Transverse colon (tissue), 4 donors: ENCODE results near the gene FZD8. TPM values are rescaled to one million over a fixed set of nuclear protein-coding genes. Genes with fewer than 3 reads are reported as not detected.

ENCODE experiments used
- DNase-seq: peaks from one replicate; pipeline ENCODE4 v3.0.0-alpha.2; 2019
- H3K27ac ChIP-seq, 4 donors: fragments of 200-600 bp; sonication (generic); 2 replicates each; pipeline ENCODE4 v1.5.1; 2016 to 2018; ENCODE audit warnings: inconsistent platforms in 4 of 4
- H3K27me3 ChIP-seq: fragments of 200-600 bp; sonication (generic); 2 replicates; pipeline ENCODE4 v1.5.1; 2017; ENCODE audit warnings: inconsistent platforms
- H3K36me3 ChIP-seq, 4 donors: fragments of 200-600 bp; sonication (generic); 2 replicates each; pipeline ENCODE4 v1.5.1; 2017 to 2019; ENCODE audit warnings: inconsistent platforms in 4 of 4
- H3K4me1 ChIP-seq, 4 donors: fragments of 200-600 bp; sonication (generic); 2 replicates each; pipeline ENCODE4 v1.5.1; 2017 to 2020; ENCODE audit warnings: inconsistent platforms in 4 of 4
- H3K4me3 ChIP-seq, 4 donors: fragments of 200-600 bp; sonication (generic); 1 replicate in 1 of 4; 2 replicates in 3 of 4; pipeline versions ENCODE4 v1.5.1 to v1.6.1; 2017 to 2019; ENCODE audit warnings: inconsistent platforms in 4 of 4
- H3K9me3 ChIP-seq, 2 donors: fragments of 200-600 bp; sonication (generic); 2 replicates each; pipeline ENCODE4 v1.5.1; 2017 to 2019; ENCODE audit warnings: inconsistent platforms in 2 of 2
- CTCF ChIP-seq, 5 experiments: fragments of 200-600 bp in 3 of 5; fragments of 450-650 bp in 2 of 5; sonication (generic) in 3 of 5; IDR thresholded peaks; 1 replicate in 2 of 5; 2 replicates in 3 of 5; pipeline ENCODE4 v1.5.1; 2016 to 2017; ENCODE audit warnings: antibody characterized with exemption in 5 of 5, inconsistent platforms in 3 of 5, mild to moderate bottlenecking in 2 of 5, moderate library complexity in 1 of 5
- EP300 ChIP-seq: sonication (generic); formaldehyde crosslinking; IDR thresholded peaks from one replicate; pipeline ENCODE4 v1.6.1; 2017; ENCODE audit warnings: antibody characterized with exemption, low read depth
- POLR2A ChIP-seq: fragments of 450-650 bp; IDR thresholded peaks from one replicate; pipeline ENCODE4 v1.6.1; 2016; ENCODE audit warnings: antibody characterized with exemption, mild to moderate bottlenecking, moderate library complexity
- POLR2AphosphoS5 ChIP-seq, 3 donors: sonication (generic); formaldehyde crosslinking; IDR thresholded peaks; one replicate each; pipeline ENCODE4 v1.6.1; 2016; ENCODE audit warnings: antibody characterized with exemption in 3 of 3
- WGBS, 2 donors: methylation state at CpG; one replicate each; pipeline ENCODE4 v1.1.5; 2018; ENCODE audit warnings: low coverage in 1 of 2; 5-methylcytosine and 5-hydroxymethylcytosine counted together
- in situ Hi-C, 4 donors: fragments of 200-750 bp; cut with MboI; loops; one replicate each; pipeline versions ENCODE4 v1.15.0 to v1.15.1; 2017; ENCODE audit warnings: low sequenced_read_pairs in 3 of 4, low pct_ligation_motif_present in 1 of 4, low pct_unique_long_range_greater_than_20kb in 1 of 4
- intact Hi-C: fragments of 100-400 bp; cut with DNase I; formaldehyde crosslinking; loops from one replicate; pipeline ENCODE4 v1.15.1; 2023; ENCODE audit warnings: low total_unique reads
- total RNA-seq, 4 donors: library from RNA; depleted of rRNA; stranded (reverse); fragments of >200 nt; gene quantifications; one replicate each; pipeline ENCODE4 v1.1.0, GENCODE V29; 2016

FZD8 gene
- total RNA-seq, 4 donors from 2014 or later, result 8.6 to 14.9 (median 10.6) TPM

- H3K27me3 ChIP-seq, result no peaks in the 10 kb centered on the region
- no peak overlapping the region for H3K27ac ChIP-seq
- no peak for DNase-seq
- in situ Hi-C loops (loop anchor here in 1 of 4 donors (25.0 kb wide), 1 partner anchor 276 kb away; no protein-coding TSS in a partner anchor), intact Hi-C loops (no loop called here)
- no peaks in the 10 kb centered on the region for H3K36me3 ChIP-seq
- WGBS, 2 donors, result 45 to 75% methylated on average over 1 to 2 of the region's 2 CpGs
- TF ChIP-seq EP300 (no peak), CTCF (IDR thresholded peaks at IDR 0.05) (no peak), POLR2A (no peak), POLR2AphosphoS5 (IDR thresholded peaks at IDR 0.05) (no peak)
- no peaks in the 10 kb centered on the region for H3K9me3 ChIP-seq
- no peaks in the 10 kb centered on the region for H3K4me1 ChIP-seq
- no peak overlapping the region for H3K4me3 ChIP-seq
Observed at GRCh38 chr10:35661236-35661635, 19.1 kb upstream of the FZD8 start.

GRCh38 chr10:35659456-35659855 lies 17.4 kb upstream of the FZD8 start:
- Histone ChIP-seq H3K4me3 (no peak overlapping the region), H3K4me1 (no peaks in the 10 kb centered on the region), H3K27ac (no peak overlapping the region), H3K9me3 (no peaks in the 10 kb centered on the region), H3K27me3 (no peaks in the 10 kb centered on the region), H3K36me3 (no peaks in the 10 kb centered on the region)
- no peak for TF ChIP-seq POLR2A
- TF ChIP-seq EP300, result no peak
- no peak for TF ChIP-seq POLR2AphosphoS5 (IDR thresholded peaks at IDR 0.05)
- no peak for TF ChIP-seq CTCF (IDR thresholded peaks at IDR 0.05)
- 100% methylated on average over 1 of the region's 1 CpG; no CpG with 5 or more reads in 1 of the 2 donors for WGBS, 2 donors
- in situ Hi-C loops, result loop anchor here in 1 of 4 donors (25.0 kb wide), 1 partner anchor 278 kb away; no protein-coding TSS in a partner anchor
- DNase-seq, result no peak
- intact Hi-C loops, result no loop called here

- TF ChIP-seq CTCF (IDR thresholded peaks at IDR 0.05) (no peak), EP300 (no peak)
- Histone ChIP-seq H3K27me3 (no peaks in the 10 kb centered on the region), H3K27ac (no peak overlapping the region), H3K4me3 (no peak overlapping the region), H3K9me3 (no peaks in the 10 kb centered on the region), H3K36me3 (no peaks in the 10 kb centered on the region), H3K4me1 (no peaks in the 10 kb centered on the region)
- 83 to 100% methylated on average over 1 to 5 of the region's 5 CpGs for WGBS, 2 donors
- intact Hi-C loops (no loop called here), in situ Hi-C loops (loop anchor here in 1 of 4 donors (25.0 kb wide), 1 partner anchor 280 kb away; no protein-coding TSS in a partner anchor)
- no peak for DNase-seq
Observed at GRCh38 chr10:35657621-35658020, 15.5 kb upstream of the FZD8 start.

GRCh38 chr10:35652824-35653223 lies 10.7 kb upstream of the FZD8 start:
- H3K4me1 ChIP-seq, result no peaks in the 10 kb centered on the region
- H3K4me3 ChIP-seq, result no peak overlapping the region
- TF ChIP-seq EP300 (no peak), POLR2AphosphoS5 (IDR thresholded peaks at IDR 0.05) (no peak), POLR2A (no peak), CTCF (IDR thresholded peaks at IDR 0.05) (no peak)
- WGBS, 2 donors, result 77 to 80% methylated on average over 2 of the region's 2 CpGs
- no peaks in the 10 kb centered on the region for H3K27me3 ChIP-seq
- H3K27ac ChIP-seq, result no peak overlapping the region
- H3K36me3 ChIP-seq, result no peaks in the 10 kb centered on the region
- in situ Hi-C loops, result loop anchor here in 1 of 4 donors (25.0 kb wide), 1 partner anchor 284 kb away; no protein-coding TSS in a partner anchor
- H3K9me3 ChIP-seq, result no peaks in the 10 kb centered on the region
- DNase-seq, result no peak
- intact Hi-C loops, result no loop called here
